ENCODE measurements around the gene DNAH10. TPM values are rescaled to one million over a fixed set of nuclear protein-coding genes. Genes with fewer than 3 reads are reported as not detected.

DNAH10 gene
- total RNA-seq, 2 experiments from 2014 or later, result 0.38 to 0.43 TPM

- no peak for TF ChIP-seq CTCF (IDR thresholded peaks at IDR 0.05)
- no peak overlapping the region for H3K27ac Mint-ChIP-seq
- no peaks in the 10 kb centered on the region for H3K4me1 Mint-ChIP-seq (ENCODE audit: low read depth)
- DNase-seq, result no peak
- CTCF ChIA-PET, result no interaction called here
- ATAC-seq, result no peak
- POLR2A ChIA-PET, result no interaction called here
- no peak overlapping the region for H3K4me3 Mint-ChIP-seq
- intact Hi-C loops (cut with micrococcal nuclease), result no loop called here
- H3K9me3 Mint-ChIP-seq, result peaks cover 2% of the 10 kb centered on the region
- no peaks in the 10 kb centered on the region for H3K36me3 Mint-ChIP-seq (ENCODE audit: low read depth)
- H3K27me3 Mint-ChIP-seq, result no peaks in the 10 kb centered on the region
Observed at GRCh38 chr12:123886931-123887582, 125.0 kb downstream of the DNAH10 start.

DNA sequence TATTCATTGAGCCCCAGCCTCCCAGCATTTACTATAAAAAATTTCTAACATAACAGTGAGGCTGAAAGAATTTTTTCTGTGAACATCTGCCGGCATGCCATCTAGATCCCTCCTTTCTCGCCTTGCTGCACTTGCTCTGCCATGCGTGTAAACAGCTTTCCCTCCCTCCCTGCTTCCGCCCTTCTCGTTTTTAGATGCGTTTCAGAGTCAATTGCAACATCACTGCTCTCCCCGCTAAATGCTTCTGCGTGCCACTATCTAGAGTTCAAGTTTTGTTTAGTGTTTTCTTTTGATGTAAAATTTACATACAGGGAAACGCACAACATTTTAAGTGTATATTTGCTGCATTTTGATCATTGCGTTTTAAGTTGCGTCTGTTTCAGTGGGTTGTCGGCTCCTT is 126.9 kb downstream of the DNAH10 start:
- Mint-ChIP-seq H3K4me1 (ENCODE audit: low read depth) (no peaks in the 10 kb centered on the region), H3K27me3 (no peaks in the 10 kb centered on the region), H3K27ac (no peak overlapping the region), H3K9me3 (peaks cover 2% of the 10 kb centered on the region), H3K36me3 (ENCODE audit: low read depth) (no peaks in the 10 kb centered on the region), H3K4me3 (no peak overlapping the region)
- intact Hi-C loops (cut with micrococcal nuclease), result no loop called here
- CTCF ChIA-PET, result interaction anchor here (1.0 kb wide), 1 partner anchor 17 kb away, joined by 4 read pairs; no protein-coding TSS in a partner anchor
- no peak for DNase-seq
- ATAC-seq, result no peak
- POLR2A ChIA-PET, result no interaction called here
- TF ChIP-seq CTCF (IDR thresholded peaks at IDR 0.05), result no peak

- H3K4me1 Mint-ChIP-seq (ENCODE audit: low read depth), result no peaks in the 10 kb centered on the region
- intact Hi-C loops (cut with micrococcal nuclease), result no loop called here
- H3K36me3 Mint-ChIP-seq (ENCODE audit: low read depth), result no peaks in the 10 kb centered on the region
- no peak overlapping the region for H3K4me3 Mint-ChIP-seq
- ChIA-PET CTCF (interaction anchor here (1.0 kb wide), 1 partner anchor 16 kb away, joined by 4 read pairs; no protein-coding TSS in a partner anchor), POLR2A (no interaction called here)
- no peaks in the 10 kb centered on the region for H3K27me3 Mint-ChIP-seq
- DNase-seq (no peak), ATAC-seq (no peak)
- H3K27ac Mint-ChIP-seq, result no peak overlapping the region
- no peak for TF ChIP-seq CTCF (IDR thresholded peaks at IDR 0.05)
- no peaks in the 10 kb centered on the region for H3K9me3 Mint-ChIP-seq
Observed at GRCh38 chr12:123889848-123890535, 127.9 kb downstream of the DNAH10 start.

- Mint-ChIP-seq H3K27me3 (no peaks in the 10 kb centered on the region), H3K4me1 (ENCODE audit: low read depth) (no peaks in the 10 kb centered on the region), H3K9me3 (no peaks in the 10 kb centered on the region), H3K36me3 (ENCODE audit: low read depth) (no peaks in the 10 kb centered on the region), H3K4me3 (no peak overlapping the region), H3K27ac (no peak overlapping the region)
- no peak for TF ChIP-seq CTCF (IDR thresholded peaks at IDR 0.05)
- ATAC-seq, result no peak
- DNase-seq, result no peak
- intact Hi-C loops (cut with micrococcal nuclease), result no loop called here
- POLR2A ChIA-PET, result no interaction called here
- CTCF ChIA-PET, result no interaction called here
Observed at GRCh38 chr12:123890536-123890902, 128.4 kb downstream of the DNAH10 start.

DNA sequence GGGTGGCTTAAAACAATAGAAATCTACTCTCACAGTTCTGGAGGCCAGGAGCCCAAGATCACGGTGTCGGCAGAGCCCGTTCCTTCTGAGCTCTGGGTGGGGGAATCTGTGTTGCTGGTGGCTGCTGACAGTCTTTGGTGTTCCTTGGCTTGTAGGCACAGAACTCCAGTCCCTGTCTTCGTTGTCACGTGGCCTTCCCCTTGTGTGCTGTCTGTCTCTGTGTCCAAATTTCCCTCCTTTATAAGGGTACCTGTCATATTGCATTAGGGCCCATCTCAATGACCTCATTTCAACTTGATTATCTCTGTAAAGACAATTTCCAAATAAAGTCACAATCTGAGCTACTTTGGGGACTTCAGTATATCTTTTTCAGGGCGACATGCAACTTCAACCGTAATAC is 128.9 kb downstream of the DNAH10 start:
- H3K4me1 Mint-ChIP-seq (ENCODE audit: low read depth), result no peaks in the 10 kb centered on the region
- intact Hi-C loops (cut with micrococcal nuclease), result no loop called here
- DNase-seq, result no peak

More for the DNA sequence above, 128.9 kb downstream of the DNAH10 start:
- ATAC-seq, result no peak
- H3K4me3 Mint-ChIP-seq, result no peak overlapping the region
- ChIA-PET POLR2A (no interaction called here), CTCF (no interaction called here)
- H3K27ac Mint-ChIP-seq, result no peak overlapping the region
- H3K36me3 Mint-ChIP-seq (ENCODE audit: low read depth), result no peaks in the 10 kb centered on the region
- no peaks in the 10 kb centered on the region for H3K27me3 Mint-ChIP-seq
- H3K9me3 Mint-ChIP-seq, result no peaks in the 10 kb centered on the region
- no peak for TF ChIP-seq CTCF (IDR thresholded peaks at IDR 0.05)

All from activated CD8-positive, alpha-beta T cell treated with anti-CD3 and anti-CD28 coated beads for 36 hours (primary cell).